Measurements from ENCODE around the gene REV3L.
"Not testable (repeated sequence)": the region's sequence is repeated elsewhere in the genome, so short reads cannot be mapped to it uniquely, and the experiment has no call there.

Gene REV3L

DNA sequence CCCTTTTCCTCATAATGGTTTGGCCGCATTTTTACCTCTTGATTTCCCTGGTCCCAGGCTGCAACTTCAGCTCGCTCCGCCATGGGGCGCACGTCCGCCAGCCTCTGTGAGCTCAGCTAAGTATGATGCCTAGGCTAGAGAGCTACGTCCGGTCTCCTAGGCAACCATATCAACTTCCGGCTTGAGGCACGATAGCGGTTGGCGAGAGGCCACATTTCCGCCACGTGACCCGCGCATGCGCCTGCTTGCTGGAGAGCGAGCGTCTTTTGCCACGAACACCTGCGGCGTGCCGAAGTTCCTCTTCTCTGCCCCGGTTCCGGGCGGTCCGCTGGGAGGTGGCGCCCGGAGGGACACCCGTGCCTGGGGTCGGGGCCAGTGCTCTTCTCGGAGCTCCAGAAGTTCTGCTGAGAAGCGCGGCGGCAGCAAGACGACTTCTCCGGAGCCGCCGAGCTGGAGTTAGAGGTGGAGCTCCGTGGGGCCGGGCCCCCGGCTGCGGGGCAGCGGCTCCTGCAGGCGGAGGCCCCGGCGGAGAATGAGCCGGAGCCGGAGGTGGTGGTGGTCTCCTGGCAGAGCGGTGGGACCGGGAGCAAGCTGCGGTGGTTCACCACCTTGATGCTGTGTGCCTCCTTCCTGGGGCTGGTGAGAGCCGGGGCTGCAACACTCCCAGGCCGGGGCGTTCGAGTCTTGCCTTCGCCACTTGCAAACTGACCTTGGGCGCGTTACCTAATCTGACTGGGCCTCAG is 223.8 kb downstream of the REV3L start:
- peak; percentile 94 to 100 (median 99) for DNase-seq
- intact Hi-C loops (cut with DNase I), result loop anchor here (10.0 kb wide), 1 partner anchor 226 kb away; the partner anchor contains the start of gene REV3L

DNA sequence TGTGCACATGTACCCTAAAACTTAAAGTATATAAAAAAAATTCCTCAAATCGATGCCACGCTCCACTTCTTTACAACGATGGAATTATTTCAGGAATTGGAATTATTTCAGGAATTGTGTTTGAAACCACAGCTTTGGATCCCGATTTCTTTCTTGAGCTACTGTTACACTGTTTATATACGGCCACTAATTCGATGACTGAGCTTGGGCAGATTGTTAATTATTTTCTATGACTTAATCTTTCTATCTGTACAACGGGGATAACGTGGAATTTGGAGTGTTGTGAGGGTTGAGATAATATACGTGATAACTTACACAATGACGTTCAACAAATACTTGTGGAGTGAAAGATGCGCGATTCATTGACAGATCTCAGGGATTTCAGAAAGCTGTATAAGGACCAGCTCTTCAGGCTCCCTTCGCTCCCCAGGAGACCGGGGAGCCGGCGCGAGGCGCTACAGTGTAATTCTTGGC is 224.4 kb downstream of the REV3L start:
- intact Hi-C loops (cut with DNase I), result loop anchor here (10.0 kb wide), 1 partner anchor 226 kb away; the partner anchor contains the start of gene REV3L
- no peak for DNase-seq

DNA sequence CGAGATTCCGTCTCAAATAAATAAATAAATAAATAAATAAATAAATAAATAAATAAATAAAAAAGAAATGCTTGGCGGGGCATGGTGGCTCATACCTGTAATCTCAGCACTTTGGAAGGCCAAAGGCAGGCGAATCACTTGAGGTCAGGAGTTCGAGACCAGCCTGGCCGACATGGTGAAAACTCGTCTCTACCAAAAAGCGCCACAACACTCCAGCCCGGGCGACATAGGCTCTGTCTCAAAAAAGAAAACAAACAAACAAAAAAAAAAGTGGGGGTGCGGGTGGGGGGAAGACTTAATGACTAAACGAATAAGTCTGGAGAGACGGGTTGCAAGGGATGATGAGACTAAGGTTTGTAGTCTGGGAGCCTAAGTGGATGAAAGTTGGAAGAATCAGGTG is 225.0 kb downstream of the REV3L start:
- intact Hi-C loops (cut with DNase I), result loop anchor here (10.0 kb wide), 1 partner anchor 227 kb away; the partner anchor contains the start of gene REV3L
- DNase-seq, result no peak

DNA sequence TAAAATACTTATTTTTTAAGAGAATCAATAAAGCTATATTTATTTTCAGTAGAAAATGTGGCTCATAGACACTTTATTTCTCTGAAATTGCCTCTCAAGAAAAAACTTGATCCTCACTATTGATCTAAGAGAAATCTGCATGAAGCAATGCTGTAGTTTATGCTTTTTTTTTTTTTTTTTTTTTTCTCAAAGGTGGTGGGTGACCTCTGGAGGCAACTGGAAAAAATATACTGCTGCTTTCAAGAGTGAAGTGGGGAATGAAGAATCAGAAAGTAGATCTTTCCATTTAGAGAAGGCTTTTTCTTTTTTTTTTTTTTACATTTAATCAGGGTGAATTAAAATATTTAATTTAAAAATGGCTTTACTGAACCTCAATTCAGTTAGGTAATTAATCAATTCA is 226.4 kb downstream of the REV3L start:
- no peak for DNase-seq
- intact Hi-C loops (cut with DNase I), result loop anchor here (10.0 kb wide), 1 partner anchor 228 kb away; the partner anchor contains the start of gene REV3L

DNA sequence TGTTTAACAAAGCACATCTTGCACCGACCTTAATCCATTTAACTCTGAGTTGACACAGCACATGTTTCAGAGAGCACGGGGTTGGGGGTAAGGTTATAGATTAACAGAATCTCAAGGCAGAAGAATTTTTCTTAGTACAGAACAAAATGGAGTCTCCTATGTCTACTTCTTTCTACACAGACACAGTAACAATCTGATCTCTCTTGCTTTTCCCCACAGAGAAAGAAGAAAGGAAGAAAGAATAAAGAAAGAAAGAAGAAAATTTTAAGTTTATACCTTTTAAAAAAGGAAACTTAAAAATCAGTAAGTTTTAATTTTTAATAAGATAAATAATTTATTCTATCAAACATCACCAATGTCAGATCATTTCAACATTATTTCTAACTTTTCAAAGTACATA is 227.2 kb downstream of the REV3L start:
- intact Hi-C loops (cut with DNase I), result loop anchor here (10.0 kb wide), 1 partner anchor 229 kb away; the partner anchor contains the start of gene REV3L
- DNase-seq, result not testable (repeated sequence)

DNA sequence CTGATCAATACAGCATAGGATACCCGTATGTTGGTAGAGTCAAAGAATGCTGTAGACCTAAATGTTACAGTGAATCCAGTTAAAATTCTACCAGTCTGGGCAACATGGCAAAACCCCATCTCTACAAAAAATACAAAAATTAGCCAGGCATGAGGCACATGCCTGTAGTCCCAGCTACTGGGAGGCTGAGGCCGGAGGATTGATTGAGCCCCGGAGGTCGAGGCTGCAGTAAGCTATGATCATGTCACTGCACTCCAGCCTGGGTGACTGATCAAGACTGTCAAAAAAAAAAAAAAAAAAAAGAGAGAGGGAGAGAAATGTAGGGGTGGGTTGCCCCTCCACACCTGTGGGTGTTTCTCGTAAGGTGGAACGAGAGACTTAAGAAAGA is 228.2 kb downstream of the REV3L start:
- DNase-seq, result no peak
- intact Hi-C loops (cut with DNase I), result loop anchor here (10.0 kb wide), 1 partner anchor 230 kb away; the partner anchor contains the start of gene REV3L

DNA sequence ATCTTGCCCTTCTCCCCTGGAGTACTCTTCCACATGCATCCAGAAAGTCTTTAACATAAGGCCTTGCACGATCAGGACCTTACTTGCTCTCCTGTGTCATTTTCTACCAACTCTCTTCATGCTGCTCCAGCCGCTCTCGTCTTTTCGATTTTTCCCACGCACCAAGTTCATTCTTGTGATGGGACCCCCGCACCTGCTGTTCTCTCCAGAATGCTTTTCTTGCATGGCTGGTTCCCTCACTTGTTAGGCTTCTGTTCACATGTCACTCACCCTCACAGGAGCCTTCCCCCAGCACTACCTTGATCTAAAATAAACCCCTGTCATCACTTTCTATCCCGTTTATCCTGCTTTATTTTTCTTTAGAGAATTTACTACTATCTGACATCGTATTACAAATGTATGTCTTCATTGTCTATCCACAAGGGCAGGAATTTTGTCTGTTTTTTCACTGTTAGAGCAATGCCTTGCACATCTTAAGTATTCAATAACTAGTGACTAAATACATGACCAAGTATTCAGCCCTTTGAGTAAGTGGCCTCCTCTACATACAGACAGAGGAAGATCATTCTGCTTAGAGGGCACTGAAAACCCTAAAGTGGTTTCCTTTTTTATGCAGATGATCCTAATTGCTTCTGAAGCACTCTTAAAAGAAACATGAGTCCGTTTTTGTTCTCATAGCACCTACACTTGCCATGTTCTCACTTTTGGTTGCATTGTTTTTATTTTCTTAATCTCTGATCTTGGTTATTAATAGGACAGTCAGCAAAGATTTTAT is 228.8 kb downstream of the REV3L start:
- no peak for DNase-seq
- intact Hi-C loops (cut with DNase I), result loop anchor here (10.0 kb wide), 1 partner anchor 231 kb away; the partner anchor contains the start of gene REV3L

GRCh38 chr6:111252726-111253125 is 230.3 kb downstream of the REV3L start:
- DNase-seq, result no peak
- intact Hi-C loops (cut with DNase I), result loop anchor here (10.0 kb wide), 1 partner anchor 232 kb away; the partner anchor contains the start of gene REV3L

GRCh38 chr6:111250791-111251354 is 232.1 kb downstream of the REV3L start:
- intact Hi-C loops (cut with DNase I), result loop anchor here (10.0 kb wide), 1 partner anchor 234 kb away; the partner anchor contains the start of gene REV3L
- no peak for DNase-seq

Measured in head of caudate nucleus (tissue), 42 donors.